ENCODE data around the gene AKT3. TPM values are rescaled to one million over a fixed set of nuclear protein-coding genes. Genes with fewer than 3 reads are reported as not detected.

The AKT3 gene
- total and polyA plus RNA-seq, 4 donors = 7.1 to 53.1 (median 23.8) TPM

DNA sequence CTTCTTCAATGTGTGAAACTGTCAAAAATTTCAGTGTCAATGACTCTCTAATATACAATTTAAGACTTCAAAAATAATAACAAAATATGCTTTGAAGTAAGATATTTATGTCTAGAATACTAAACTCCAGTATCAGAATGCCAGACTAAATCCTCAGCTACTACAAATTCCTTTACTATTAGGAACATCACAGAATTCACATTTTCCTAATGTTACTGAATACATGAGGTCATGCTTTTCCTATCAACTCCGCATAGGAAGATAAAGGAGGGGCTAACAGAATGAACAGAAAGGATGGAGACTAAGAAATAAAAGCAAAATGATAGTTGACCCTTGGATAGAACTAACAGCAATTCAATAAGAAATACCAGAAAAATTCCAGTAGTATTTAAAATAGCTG is 301.5 kb downstream of the AKT3 start:
- peaks cover 0 to 4% (median 3%) of the 10 kb centered on the region in 4 donors for H3K36me3 ChIP-seq (ENCODE audit: control insufficient read depth in 4 of 4, insufficient read depth in 4 of 4, low read length in 4 of 4)
- H3K9ac ChIP-seq (ENCODE audit: insufficient read depth in 1 of 2, low read length in 2 of 2) = no peak overlapping the region
- H3K9me3 ChIP-seq (ENCODE audit: control insufficient read depth in 4 of 4, insufficient read depth in 3 of 4, low read length in 3 of 4) = no peaks in the 10 kb centered on the region
- WGBS, 2 donors = 92 to 98% methylated on average over 1 of the region's 1 CpG
- no peaks in the 10 kb centered on the region for H3K4me1 ChIP-seq (ENCODE audit: control insufficient read depth in 5 of 5, insufficient read depth in 5 of 5, low read length in 5 of 5)
- H3K27ac ChIP-seq (ENCODE audit: low read depth in 1 of 2, low read length in 1 of 2) = no peak overlapping the region
- TF ChIP-seq, protein P1, sequence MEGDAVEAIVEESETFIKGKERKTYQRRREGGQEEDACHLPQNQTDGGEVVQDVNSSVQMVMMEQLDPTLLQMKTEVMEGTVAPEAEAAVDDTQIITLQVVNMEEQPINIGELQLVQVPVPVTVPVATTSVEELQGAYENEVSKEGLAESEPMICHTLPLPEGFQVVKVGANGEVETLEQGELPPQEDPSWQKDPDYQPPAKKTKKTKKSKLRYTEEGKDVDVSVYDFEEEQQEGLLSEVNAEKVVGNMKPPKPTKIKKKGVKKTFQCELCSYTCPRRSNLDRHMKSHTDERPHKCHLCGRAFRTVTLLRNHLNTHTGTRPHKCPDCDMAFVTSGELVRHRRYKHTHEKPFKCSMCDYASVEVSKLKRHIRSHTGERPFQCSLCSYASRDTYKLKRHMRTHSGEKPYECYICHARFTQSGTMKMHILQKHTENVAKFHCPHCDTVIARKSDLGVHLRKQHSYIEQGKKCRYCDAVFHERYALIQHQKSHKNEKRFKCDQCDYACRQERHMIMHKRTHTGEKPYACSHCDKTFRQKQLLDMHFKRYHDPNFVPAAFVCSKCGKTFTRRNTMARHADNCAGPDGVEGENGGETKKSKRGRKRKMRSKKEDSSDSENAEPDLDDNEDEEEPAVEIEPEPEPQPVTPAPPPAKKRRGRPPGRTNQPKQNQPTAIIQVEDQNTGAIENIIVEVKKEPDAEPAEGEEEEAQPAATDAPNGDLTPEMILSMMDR (IDR thresholded peaks at IDR 0.05; ENCODE audit: control extremely low read depth, extremely low read depth) = no peak
- no peak for DNase-seq
- no peak for ATAC-seq (ENCODE audit: insufficient read depth, low FRiP score)
- no peak overlapping the region for H3K4me3 ChIP-seq
- H3K27me3 ChIP-seq (ENCODE audit: control insufficient read depth in 3 of 3, insufficient read depth in 3 of 3, low read length in 2 of 3) = no peaks in the 10 kb centered on the region

DNA sequence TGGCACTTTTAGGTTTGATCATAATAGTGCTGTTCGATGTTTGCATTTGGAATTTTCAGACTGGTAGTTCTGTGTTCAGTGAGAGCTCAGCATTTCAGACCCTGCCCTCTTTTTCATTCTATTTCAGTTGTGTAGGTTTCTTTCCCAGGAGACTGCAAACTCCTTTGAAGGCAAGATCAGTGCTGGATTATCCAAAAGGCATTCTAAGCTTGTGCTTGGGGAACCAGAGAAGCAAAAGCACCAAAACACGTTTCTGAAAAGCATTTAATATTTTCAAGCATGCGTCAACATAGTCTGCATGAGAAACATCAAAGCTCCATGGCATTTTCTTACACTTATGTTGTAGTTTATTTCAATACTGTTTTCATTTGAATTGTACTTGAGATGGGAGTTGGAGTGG is 302.2 kb downstream of the AKT3 start:
- DNase-seq (no peak), ATAC-seq (ENCODE audit: insufficient read depth, low FRiP score) (no peak)
- H3K4me1 ChIP-seq (ENCODE audit: control insufficient read depth in 5 of 5, insufficient read depth in 5 of 5, low read length in 5 of 5) = no peaks in the 10 kb centered on the region
- no peaks in the 10 kb centered on the region for H3K9me3 ChIP-seq (ENCODE audit: control insufficient read depth in 4 of 4, insufficient read depth in 3 of 4, low read length in 3 of 4)
- no peak overlapping the region for H3K4me3 ChIP-seq
- 87 to 91% methylated on average over 3 of the region's 3 CpGs for WGBS, 2 donors
- H3K27ac ChIP-seq (ENCODE audit: low read depth in 1 of 2, low read length in 1 of 2) = no peak overlapping the region
- no peaks in the 10 kb centered on the region for H3K27me3 ChIP-seq (ENCODE audit: control insufficient read depth in 3 of 3, insufficient read depth in 3 of 3, low read length in 2 of 3)
- H3K36me3 ChIP-seq (ENCODE audit: control insufficient read depth in 4 of 4, insufficient read depth in 4 of 4, low read length in 4 of 4) = peaks cover 0 to 4% (median 3%) of the 10 kb centered on the region in 4 donors
- H3K9ac ChIP-seq (ENCODE audit: insufficient read depth in 1 of 2, low read length in 2 of 2) = no peak overlapping the region
- TF ChIP-seq, protein P1 (IDR thresholded peaks at IDR 0.05; ENCODE audit: control extremely low read depth, extremely low read depth) = no peak

DNA sequence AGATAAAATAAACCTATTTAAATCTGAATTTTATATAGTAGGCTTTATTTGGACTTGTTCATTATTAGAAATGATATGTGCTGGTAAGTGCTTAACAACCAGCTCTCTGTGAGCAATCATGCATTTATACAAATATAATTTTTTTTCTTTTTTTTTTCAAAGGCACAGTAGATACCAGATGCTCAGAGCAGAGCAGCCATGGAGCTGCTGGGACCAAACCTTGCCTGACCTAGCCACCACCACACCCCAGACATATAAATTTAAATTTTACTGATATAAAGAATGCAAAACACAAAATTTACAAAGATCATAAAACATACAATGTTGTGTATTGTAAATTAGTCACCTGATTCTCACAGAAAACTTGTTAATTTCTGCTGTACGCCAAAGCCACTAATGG is 303.6 kb downstream of the AKT3 start:
- WGBS, 2 donors = 0% methylated on average over 1 of the region's 1 CpG
- H3K27ac ChIP-seq (ENCODE audit: low read depth in 1 of 2, low read length in 1 of 2) = no peak overlapping the region
- no peak overlapping the region for H3K4me3 ChIP-seq
- no peaks in the 10 kb centered on the region for H3K27me3 ChIP-seq (ENCODE audit: control insufficient read depth in 3 of 3, insufficient read depth in 3 of 3, low read length in 2 of 3)
- H3K9ac ChIP-seq (ENCODE audit: insufficient read depth in 1 of 2, low read length in 2 of 2) = no peak overlapping the region
- ATAC-seq (ENCODE audit: insufficient read depth, low FRiP score) (no peak), DNase-seq (no peak)
- H3K9me3 ChIP-seq (ENCODE audit: control insufficient read depth in 4 of 4, insufficient read depth in 3 of 4, low read length in 3 of 4) = no peaks in the 10 kb centered on the region
- H3K4me1 ChIP-seq (ENCODE audit: control insufficient read depth in 5 of 5, insufficient read depth in 5 of 5, low read length in 5 of 5) = no peaks in the 10 kb centered on the region
- peaks cover 0 to 4% (median 3%) of the 10 kb centered on the region in 4 donors for H3K36me3 ChIP-seq (ENCODE audit: control insufficient read depth in 4 of 4, insufficient read depth in 4 of 4, low read length in 4 of 4)
- TF ChIP-seq, protein P1 (IDR thresholded peaks at IDR 0.05; ENCODE audit: control extremely low read depth, extremely low read depth) = no peak

DNA sequence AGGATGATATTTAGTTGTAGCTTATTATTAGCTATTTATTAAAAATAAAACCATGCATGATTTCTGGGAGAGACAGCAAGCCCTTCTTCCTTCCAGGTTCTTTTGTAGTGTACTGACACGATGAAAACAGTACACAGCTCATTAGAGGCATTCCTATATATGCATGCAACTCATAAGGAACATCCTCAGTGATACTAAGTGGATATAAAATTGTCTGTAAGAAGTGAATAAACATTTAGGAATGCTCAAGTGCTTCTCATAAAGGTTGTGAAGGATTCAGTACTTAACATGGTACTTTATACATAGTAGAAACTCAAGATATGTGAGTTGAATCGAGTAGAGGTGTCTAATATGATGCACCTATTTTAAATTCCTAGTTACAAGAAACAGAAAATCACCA is 306.5 kb downstream of the AKT3 start:
- Histone ChIP-seq H3K27ac (ENCODE audit: low read depth in 1 of 2, low read length in 1 of 2) (no peak overlapping the region), H3K9me3 (ENCODE audit: control insufficient read depth in 4 of 4, insufficient read depth in 3 of 4, low read length in 3 of 4) (no peaks in the 10 kb centered on the region), H3K4me1 (ENCODE audit: control insufficient read depth in 5 of 5, insufficient read depth in 5 of 5, low read length in 5 of 5) (no peaks in the 10 kb centered on the region), H3K4me3 (no peak overlapping the region), H3K36me3 (ENCODE audit: control insufficient read depth in 4 of 4, insufficient read depth in 4 of 4, low read length in 4 of 4) (peaks cover 0 to 4% (median 3%) of the 10 kb centered on the region in 4 donors), H3K9ac (ENCODE audit: insufficient read depth in 1 of 2, low read length in 2 of 2) (no peak overlapping the region), H3K27me3 (ENCODE audit: control insufficient read depth in 3 of 3, insufficient read depth in 3 of 3, low read length in 2 of 3) (no peaks in the 10 kb centered on the region)
- 82 to 91% methylated on average over 2 of the region's 2 CpGs for WGBS, 2 donors
- ATAC-seq (ENCODE audit: insufficient read depth, low FRiP score) (no peak), DNase-seq (no peak)
- TF ChIP-seq, protein P1 (IDR thresholded peaks at IDR 0.05; ENCODE audit: control extremely low read depth, extremely low read depth) = no peak
